ENCODE measurements around the gene BBS1.

Gene BBS1

GRCh38 chr11:66466225-66467033 is 44.0 kb upstream of the BBS1 start, which contains the start of gene PELI3:
Gene PELI3, plus strand, starts transcription at chr11:66466905. Its CDS starts 1,224 bp downstream, at chr11:66468129.
- peak; percentile 86 for DNase-seq (ENCODE audit: low read depth)
- H3K4me3 ChIP-seq (ENCODE audit: control insufficient read depth, low read depth, low read length) = peak within 1 kb of the TSS; percentile 62
- no peak for TF ChIP-seq CTCF (conservative IDR thresholded peaks at IDR 0.05; ENCODE audit: control insufficient read depth, insufficient read depth, low read depth, low read length)

- DNase-seq (ENCODE audit: low read depth) = no peak
- no peak for TF ChIP-seq CTCF (conservative IDR thresholded peaks at IDR 0.05; ENCODE audit: control insufficient read depth, insufficient read depth, low read depth, low read length)
- peak overlapping the region; percentile 51 for H3K4me3 ChIP-seq (ENCODE audit: control insufficient read depth, low read depth, low read length)
Measured at GRCh38 chr11:66467034-66467659, 43.3 kb upstream of the BBS1 start.

- DNase-seq (ENCODE audit: low read depth) = no peak
- no peak for TF ChIP-seq CTCF (conservative IDR thresholded peaks at IDR 0.05; ENCODE audit: control insufficient read depth, insufficient read depth, low read depth, low read length)
- peak overlapping the region; percentile 51 for H3K4me3 ChIP-seq (ENCODE audit: control insufficient read depth, low read depth, low read length)
Measured at GRCh38 chr11:66467756-66468155, 42.7 kb upstream of the BBS1 start.

GRCh38 chr11:66468691-66469090 is 41.7 kb upstream of the BBS1 start:
- H3K4me3 ChIP-seq (ENCODE audit: control insufficient read depth, low read depth, low read length) = no peak overlapping the region
- TF ChIP-seq CTCF (conservative IDR thresholded peaks at IDR 0.05; ENCODE audit: control insufficient read depth, insufficient read depth, low read depth, low read length) = no peak

GRCh38 chr11:66469441-66469840 is 41.0 kb upstream of the BBS1 start:
- no peak for DNase-seq (ENCODE audit: low read depth)
- no peak overlapping the region for H3K4me3 ChIP-seq (ENCODE audit: control insufficient read depth, low read depth, low read length)
- TF ChIP-seq CTCF (conservative IDR thresholded peaks at IDR 0.05; ENCODE audit: control insufficient read depth, insufficient read depth, low read depth, low read length) = no peak

More at GRCh38 chr11:66468691-66469090, 41.7 kb upstream of the BBS1 start:
- DNase-seq (ENCODE audit: low read depth) = no peak

GRCh38 chr11:66470015-66470414 is 40.4 kb upstream of the BBS1 start:
- no peak for TF ChIP-seq CTCF (conservative IDR thresholded peaks at IDR 0.05; ENCODE audit: control insufficient read depth, insufficient read depth, low read depth, low read length)
- no peak for DNase-seq (ENCODE audit: low read depth)
- no peak overlapping the region for H3K4me3 ChIP-seq (ENCODE audit: control insufficient read depth, low read depth, low read length)
